GM12878 (cell line): ENCODE results near the gene UBL4A.

ENCODE experiments used
- CEBPB ChIP-seq, 2 experiments: fragments of 150-350 bp in 1 of 2; IDR thresholded peaks; 2 replicates each; pipeline ENCODE4 v1.6.1; 2012 to 2014; ENCODE audit warnings: low read depth in 2 of 2, low read length in 2 of 2, borderline replicate concordance in 1 of 2, inconsistent platforms in 1 of 2
- CTCF ChIP-seq, 3 experiments: IDR thresholded peaks in 2 of 3; conservative IDR thresholded peaks in 1 of 3; 2 replicates each; pipeline ENCODE4 v1.5.1; 2011; ENCODE audit warnings: low read depth in 3 of 3, low read length in 3 of 3, mild to moderate bottlenecking in 3 of 3, control low read depth in 2 of 3, moderate library complexity in 2 of 3, inconsistent platforms in 1 of 3, mixed read lengths in 1 of 3; ENCODE audit not compliant: control insufficient read depth in 2 of 3, insufficient read depth in 1 of 3; ENCODE audit errors: extremely low read depth in 1 of 3
- E2F8 ChIP-seq: fragments of 450-650 bp; IDR thresholded peaks from 2 replicates; pipeline ENCODE4 v1.6.1; 2018; ENCODE audit warnings: mild to moderate bottlenecking, low read depth, moderate library complexity; ENCODE audit not compliant: partially characterized antibody
- NR2C2 ChIP-seq: IDR thresholded peaks from 2 replicates; pipeline ENCODE4 v1.6.1; 2011; ENCODE audit warnings: borderline replicate concordance, low read depth; ENCODE audit not compliant: control insufficient read depth, insufficient read length
- RAD21 ChIP-seq: IDR thresholded peaks from 2 replicates; pipeline ENCODE4 v1.6.1; 2011; ENCODE audit warnings: mild to moderate bottlenecking, low read depth, low read length, moderate library complexity; ENCODE audit not compliant: insufficient read depth
- TAF1 ChIP-seq: IDR thresholded peaks from 2 replicates; pipeline ENCODE4 v1.6.1; 2011; ENCODE audit warnings: mild to moderate bottlenecking, low read depth, low read length, borderline replicate concordance
- USF1 ChIP-seq: IDR thresholded peaks from 2 replicates; pipeline ENCODE4 v1.6.1; 2011; ENCODE audit warnings: borderline replicate concordance, low read depth, mild to moderate bottlenecking, moderate library complexity, mixed read lengths, low read length; ENCODE audit not compliant: insufficient read depth; ENCODE audit errors: extremely low read length
- WRNIP1 ChIP-seq: IDR thresholded peaks from 2 replicates; pipeline ENCODE4 v1.6.1; 2011; ENCODE audit warnings: low read depth, low read length, improper control_type of control experiment, borderline replicate concordance

GRCh38 chrX:154502098-154502497, 15.7 kb upstream of the UBL4A start:
- TF ChIP-seq NR2C2 (no peak), CEBPB (IDR thresholded peaks at IDR 0.05; ENCODE audit: borderline replicate concordance in 1 of 2, low read depth in 2 of 2, low read length in 2 of 2) (no peak), CTCF (IDR thresholded peaks at IDR 0.05 in 2 of 3, conservative IDR thresholded peaks at IDR 0.05 in 1 of 3; ENCODE audit: control insufficient read depth in 2 of 3, extremely low read depth in 1 of 3, insufficient read depth in 1 of 3, low read depth in 3 of 3, low read length in 3 of 3) (no peak), E2F8 (no peak), RAD21 (no peak), TAF1 (no peak), WRNIP1 (no peak), USF1 (no peak)
